ENCODE results near the gene VAT1L.

Gene VAT1L

GRCh38 chr16:77876776-77877175, 88.4 kb downstream of the VAT1L start:
- TF ChIP-seq CTCF (IDR thresholded peaks at IDR 0.05): no peak

- TF ChIP-seq CTCF (IDR thresholded peaks at IDR 0.05): no peak
These were observed 89.5 kb downstream of the VAT1L start for GRCh38 chr16:77877712-77878347.

- TF ChIP-seq CTCF (IDR thresholded peaks at IDR 0.05): no peak
These were observed 93.1 kb downstream of the VAT1L start for GRCh38 chr16:77881355-77882030.

- TF ChIP-seq CTCF (IDR thresholded peaks at IDR 0.05): no peak
These were observed 94.0 kb downstream of the VAT1L start for GRCh38 chr16:77882358-77882757.

- no peak for TF ChIP-seq CTCF (IDR thresholded peaks at IDR 0.05)
These were observed 97.4 kb downstream of the VAT1L start for GRCh38 chr16:77885571-77886295.

GRCh38 chr16:77888871-77889270, 100.5 kb downstream of the VAT1L start:
- no peak for TF ChIP-seq CTCF (IDR thresholded peaks at IDR 0.05)

- TF ChIP-seq CTCF (IDR thresholded peaks at IDR 0.05): no peak
These were observed 101.7 kb downstream of the VAT1L start for GRCh38 chr16:77890075-77890474.
